HG03280 (cell line): Measurements from ENCODE around the gene BRD4.

Source experiments
- ATAC-seq: cut with Tn5 transposase; IDR thresholded peaks from one replicate; pipeline ENCODE4 v1.9.1; 2021; ENCODE audit warnings: mild to moderate bottlenecking, moderate library complexity; ENCODE audit not compliant: unreplicated experiment

The BRD4 gene

DNA sequence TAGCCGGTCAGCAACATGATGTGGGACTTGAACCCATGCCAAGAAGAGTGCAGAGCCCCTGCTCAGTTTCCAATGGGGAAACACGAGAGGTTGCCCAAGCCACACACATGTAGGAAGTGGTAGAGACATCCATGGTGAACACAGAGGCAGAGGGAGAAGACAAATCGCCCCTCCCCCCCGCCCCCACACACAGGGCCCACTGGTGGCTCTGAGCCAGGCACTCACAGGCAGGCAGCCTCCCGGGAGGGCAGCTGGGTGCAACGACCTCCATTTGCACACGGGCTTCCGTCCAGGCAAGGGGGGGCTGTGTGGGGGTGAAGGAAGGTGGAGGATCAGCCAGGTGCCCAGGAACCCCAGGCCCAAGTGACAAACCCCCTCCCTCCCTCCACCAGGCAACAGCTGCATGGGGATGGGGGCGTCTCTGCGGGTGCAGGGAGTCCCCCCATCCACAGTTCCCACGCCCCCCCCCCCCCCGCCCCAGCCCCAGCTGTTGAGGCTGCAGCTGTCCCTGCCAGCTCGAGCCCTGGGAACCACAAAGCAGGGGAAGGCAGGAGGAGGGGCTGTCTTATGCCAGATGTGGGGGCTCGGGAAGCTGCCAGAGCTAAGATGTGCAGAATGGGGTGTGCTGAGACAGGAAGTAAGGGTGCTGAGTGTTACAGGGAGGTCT, 134.9 kb downstream of the BRD4 start:
- ATAC-seq: no peak

DNA sequence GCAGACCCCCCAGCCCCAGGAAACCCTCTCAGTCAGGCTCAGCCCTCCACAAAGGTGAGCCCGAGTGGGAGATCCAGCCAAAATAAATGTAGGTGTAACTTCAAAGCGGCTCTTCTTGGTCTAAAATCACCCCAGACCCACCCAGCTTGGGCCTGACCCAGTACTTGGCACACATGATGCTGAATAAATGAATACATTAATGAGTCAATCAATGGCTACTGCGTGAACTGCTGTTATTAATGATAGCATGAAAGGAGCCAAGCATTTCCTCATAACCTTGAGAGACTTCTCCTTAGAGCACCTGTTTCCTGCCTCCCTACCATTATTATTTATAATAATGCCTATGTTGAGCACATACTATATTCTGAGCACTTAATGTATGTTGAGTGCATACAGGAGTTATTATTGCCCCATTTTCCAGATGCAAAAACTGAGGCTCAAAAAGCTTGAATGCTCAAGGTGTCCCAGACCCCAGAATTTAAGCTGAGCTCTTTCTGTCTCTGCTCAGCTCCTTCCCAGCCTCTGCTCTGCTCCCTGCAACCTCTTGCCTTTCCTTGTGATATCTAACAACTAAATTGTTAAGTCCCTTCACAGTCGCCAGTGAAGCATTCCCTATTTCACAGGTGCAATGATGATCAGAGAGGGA, 135.9 kb downstream of the BRD4 start:
- no peak for ATAC-seq

DNA sequence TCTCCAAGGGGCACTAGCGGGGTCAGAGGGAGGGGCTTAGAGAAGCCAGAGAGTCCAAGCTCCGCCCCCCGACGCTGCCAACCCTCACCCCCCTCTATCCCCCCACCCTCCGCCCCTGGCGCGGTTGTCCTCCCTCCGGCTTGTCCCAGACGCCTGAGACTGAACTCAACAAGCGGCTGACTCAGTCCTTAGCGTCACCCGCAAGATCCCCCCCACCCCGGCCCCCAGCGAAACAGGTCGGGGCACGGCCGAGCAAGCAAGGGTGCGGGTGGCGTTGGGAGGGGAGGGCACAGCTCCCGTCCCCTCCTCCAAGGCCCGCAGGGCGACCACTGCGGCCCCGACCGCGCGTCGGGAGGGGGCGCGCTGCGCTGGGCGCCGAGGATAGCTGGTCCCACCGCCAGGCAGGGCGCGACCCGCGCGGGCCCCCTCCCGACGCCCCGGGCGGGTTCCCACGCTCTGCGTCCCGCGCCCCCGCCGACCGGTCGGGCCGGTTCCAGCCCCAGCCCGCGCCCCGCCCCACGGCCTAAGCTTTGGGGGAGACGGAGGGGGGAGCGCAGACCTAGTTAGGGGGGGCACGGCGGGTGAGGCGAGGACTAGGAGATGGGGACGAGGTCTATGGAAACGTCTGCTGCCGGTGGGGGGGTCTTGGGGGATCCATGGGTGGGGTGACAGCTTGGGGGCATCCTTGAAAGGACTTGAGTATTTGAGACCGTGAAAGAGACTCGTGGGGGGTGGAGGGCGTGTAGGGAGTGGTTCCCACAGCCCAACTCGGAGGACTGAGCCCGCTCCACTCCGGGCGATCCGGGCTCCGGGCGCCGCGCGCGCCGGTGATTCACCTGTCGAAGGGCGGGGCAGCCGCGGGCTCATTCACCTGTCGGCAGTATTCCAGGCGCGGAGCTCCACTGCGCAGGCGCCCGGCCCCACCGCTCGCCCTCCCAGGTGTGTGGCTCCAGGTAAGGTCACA, 136.7 kb downstream of the BRD4 start:
- no peak for ATAC-seq

DNA sequence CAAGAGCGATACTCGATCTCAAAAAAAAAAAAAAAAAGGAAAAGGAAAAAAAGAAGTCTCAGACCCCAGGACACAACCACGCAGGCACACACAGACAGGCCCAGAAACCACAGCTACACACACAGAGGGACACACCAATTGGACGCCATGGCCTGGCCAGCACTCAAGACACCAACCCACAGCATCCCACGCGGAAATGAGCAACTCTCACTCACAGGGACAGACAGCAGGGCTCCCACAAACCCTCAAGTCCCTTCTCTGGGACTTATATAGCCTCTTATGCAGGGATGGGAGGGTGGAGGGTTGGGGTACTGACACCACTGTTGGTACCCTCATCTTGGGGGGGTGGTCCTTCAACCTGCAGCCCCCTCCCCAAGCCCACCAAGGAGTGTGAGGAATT, 137.4 kb downstream of the BRD4 start:
- ATAC-seq: no peak

DNA sequence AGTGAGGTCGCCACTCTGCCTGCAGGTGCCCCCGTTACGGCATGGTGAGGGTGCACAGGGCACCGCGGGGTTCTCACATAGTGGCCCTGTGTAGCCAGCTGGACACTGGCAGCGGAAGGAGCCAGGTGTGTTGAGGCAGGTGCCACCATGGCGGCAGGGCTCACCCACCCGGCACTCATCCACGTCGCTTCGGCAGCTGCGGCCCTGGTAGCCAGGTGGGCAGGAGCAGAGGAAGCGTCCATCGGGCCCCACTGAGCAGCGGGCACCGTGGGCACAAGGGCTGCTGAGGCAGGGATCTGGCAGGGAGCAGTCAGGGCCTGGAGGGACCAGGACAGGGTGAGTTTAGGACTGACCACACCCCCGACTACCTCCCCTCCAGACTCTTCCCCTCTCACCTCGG, 140.4 kb downstream of the BRD4 start:
- ATAC-seq: no peak

DNA sequence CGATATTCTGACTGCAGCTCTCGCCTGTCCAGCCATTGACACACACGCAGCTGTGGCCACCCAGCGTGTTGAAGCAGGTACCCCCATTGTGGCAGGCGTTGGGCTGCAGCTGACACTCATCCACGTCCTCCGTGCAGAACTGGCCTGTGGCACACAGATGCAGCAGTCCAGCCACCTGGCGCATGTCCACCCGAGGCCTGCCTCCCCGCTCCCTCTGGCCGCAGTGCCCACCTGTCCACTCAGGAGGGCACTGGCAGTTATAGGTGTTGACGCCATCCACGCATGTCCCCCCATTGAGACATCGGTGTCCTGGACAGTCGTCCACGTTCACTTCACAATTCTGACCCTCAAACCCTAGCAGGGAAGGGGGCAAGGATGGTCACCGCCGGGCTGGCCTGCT, 140.8 kb downstream of the BRD4 start:
- no peak for ATAC-seq

DNA sequence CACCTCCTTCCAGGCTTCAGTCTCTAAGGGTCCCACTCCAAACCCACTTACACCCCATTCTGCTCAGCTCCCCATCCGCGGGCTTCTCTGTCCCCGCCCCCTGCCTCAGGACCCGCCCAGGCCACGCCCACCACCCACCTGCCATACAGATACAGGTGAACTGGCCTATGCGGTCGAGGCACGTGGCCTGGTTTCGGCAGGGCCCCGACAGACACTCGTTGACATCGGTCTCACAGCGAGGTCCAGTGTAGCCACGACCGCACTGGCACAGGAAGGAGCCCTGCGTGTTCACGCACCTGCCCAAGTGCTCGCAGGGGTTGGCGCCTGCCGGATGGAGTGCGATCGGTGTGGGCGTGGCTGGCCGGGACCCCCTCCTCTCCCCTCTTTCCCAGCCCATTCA, 143.5 kb downstream of the BRD4 start:
- ATAC-seq: no peak

DNA sequence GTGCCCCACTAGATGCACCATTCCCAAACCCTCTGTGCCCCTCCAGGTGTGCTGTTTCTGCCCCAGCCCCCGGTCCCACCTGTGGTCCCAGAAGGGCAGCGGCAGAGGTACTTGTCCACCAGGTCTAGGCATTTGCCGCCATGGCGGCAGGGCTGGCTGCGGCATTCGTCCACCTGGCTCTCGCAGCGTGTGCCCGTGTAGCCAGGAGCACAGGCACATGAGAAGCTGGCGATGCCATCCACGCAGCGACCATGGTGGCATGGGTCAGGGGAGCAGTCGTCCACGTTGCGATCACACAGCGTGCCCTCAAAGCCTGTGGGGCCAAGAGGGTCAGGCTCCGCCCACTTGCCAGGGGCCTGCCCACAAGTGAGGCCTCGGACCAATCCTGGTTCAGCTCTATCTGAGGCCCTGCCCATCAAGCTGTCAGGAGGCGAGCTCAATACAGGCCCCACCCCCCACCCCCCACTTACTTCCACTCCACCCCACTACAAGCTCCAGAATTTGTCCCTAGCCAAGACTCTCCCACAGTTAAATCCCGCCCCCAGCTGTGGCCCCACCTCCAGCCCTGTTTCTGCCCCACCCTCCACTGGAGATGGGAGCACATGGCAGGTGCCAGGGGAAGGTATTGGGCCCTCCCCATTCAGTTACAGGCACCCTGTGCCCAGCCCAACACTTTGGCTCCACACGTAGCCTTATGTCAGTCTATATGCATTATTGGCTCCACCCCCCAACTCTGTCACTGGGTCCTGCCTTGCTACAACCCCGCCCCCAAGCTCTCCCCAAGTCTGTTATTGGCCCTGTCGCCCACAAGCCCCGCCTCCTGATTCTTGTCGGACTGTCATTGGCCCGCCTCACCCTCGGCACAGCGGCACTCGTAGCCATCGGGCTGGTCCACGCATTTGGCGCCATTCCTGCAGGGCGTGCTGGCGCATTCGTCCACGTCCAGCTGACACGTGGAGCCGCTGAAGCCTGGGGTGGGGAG, 145.0 kb downstream of the BRD4 start:
- ATAC-seq: no peak
